HepG2 (cell line): ENCODE data around the gene METTL22. TPM values are rescaled to one million over a fixed set of nuclear protein-coding genes. Genes with fewer than 3 reads are reported as not detected.

Experiments used
- AHDC1 ChIP-seq: sonication (generic); formaldehyde crosslinking; IDR thresholded peaks from 2 replicates; pipeline ENCODE4 v1.5.1; 2020; ENCODE audit warnings: mild to moderate bottlenecking, missing genetic modification reagents, borderline replicate concordance
- CSRNP2 ChIP-seq: sonication (generic); formaldehyde crosslinking; conservative IDR thresholded peaks from 2 replicates; pipeline ENCODE4 v1.8.0; 2022; ENCODE audit warnings: low read depth, missing genetic modification reagents
- ESRRA ChIP-seq: sonication (generic); formaldehyde crosslinking; IDR thresholded peaks from 2 replicates; pipeline ENCODE4 v1.5.1; 2020; ENCODE audit warnings: mild to moderate bottlenecking, low read depth, missing genetic modification reagents
- ETS1 ChIP-seq: sonication (generic); formaldehyde crosslinking; IDR thresholded peaks from 2 replicates; pipeline ENCODE4 v1.4.0; 2020; ENCODE audit warnings: missing genetic modification reagents
- FOXA3 ChIP-seq: IDR thresholded peaks from 2 replicates; pipeline ENCODE4 v1.6.1; 2016; ENCODE audit warnings: missing genetic modification reagents, missing compliant biosample characterization
- FOXO4 ChIP-seq: sonication (generic); formaldehyde crosslinking; conservative IDR thresholded peaks from 2 replicates; pipeline ENCODE4 v1.8.1; 2023; ENCODE audit warnings: missing genetic modification reagents
- HOXA5 ChIP-seq: sonication (generic); formaldehyde crosslinking; IDR thresholded peaks from 2 replicates; pipeline ENCODE4 v1.4.0; 2020; ENCODE audit warnings: missing genetic modification reagents
- MAFF ChIP-seq: IDR thresholded peaks from 2 replicates; pipeline ENCODE4 v1.6.1; 2011; ENCODE audit warnings: low read depth, low read length, improper control_type of control experiment
- MZF1 ChIP-seq: sonication (generic); formaldehyde crosslinking; IDR thresholded peaks from 2 replicates; pipeline ENCODE4 v1.8.1; 2023; ENCODE audit warnings: mild to moderate bottlenecking, missing genetic modification reagents, borderline replicate concordance
- PATZ1 ChIP-seq: sonication (generic); formaldehyde crosslinking; IDR thresholded peaks from 2 replicates; pipeline ENCODE4 v1.4.0; 2020; ENCODE audit warnings: missing genetic modification reagents
- PLSCR1 ChIP-seq: sonication (generic); formaldehyde crosslinking; IDR thresholded peaks from 2 replicates; pipeline ENCODE4 v1.5.0; 2020; ENCODE audit warnings: missing genetic modification reagents, mild to moderate bottlenecking, borderline replicate concordance
- SP1 ChIP-seq, 2 experiments: fragments of 450-650 bp in 1 of 2; sonication (generic) in 1 of 2; formaldehyde crosslinking in 1 of 2; IDR thresholded peaks; 2 replicates each; pipeline versions ENCODE4 v1.4.0 to v1.6.1; 2016 to 2020; ENCODE audit warnings: missing genetic modification reagents in 1 of 2
- ZBTB25 ChIP-seq: IDR thresholded peaks from 2 replicates; pipeline ENCODE4 v1.6.1; 2018; ENCODE audit warnings: missing genetic modification reagents
- ZNF251 ChIP-seq: sonication (generic); formaldehyde crosslinking; IDR thresholded peaks from 2 replicates; pipeline ENCODE4 v1.9.0; 2021; ENCODE audit warnings: mild to moderate bottlenecking, missing genetic modification reagents
- ZNF432 ChIP-seq: sonication (generic); formaldehyde crosslinking; IDR thresholded peaks from 2 replicates; pipeline ENCODE4 v1.5.0; 2020; ENCODE audit warnings: missing genetic modification reagents, mild to moderate bottlenecking, borderline replicate concordance
- polyA plus RNA-seq, 8 experiments: library from polyadenylated mRNA; depleted of rRNA in 3 of 8; stranded (reverse) in 7 of 8; unstranded in 1 of 8; fragments of >200 nt; fragmentation: Illumina TruSeq in 4 of 8; extraction: Trizol in 4 of 8; gene quantifications; 2 replicates each; pipeline versions ENCODE4 v1.2.1 to v1.2.3, GENCODE V29; 2011 to 2016; ENCODE audit warnings: low read depth in 4 of 8, missing spikeins in 1 of 8, mixed read lengths in 1 of 8; ENCODE audit not compliant: insufficient read depth in 1 of 8
- total RNA-seq, 5 experiments: library from RNA; depleted of rRNA; stranded (reverse); fragments of >200 nt; fragmentation: Illumina TruSeq; extraction: Trizol; gene quantifications; 2 replicates each; pipeline ENCODE4 v1.2.3, GENCODE V29; 2016; ENCODE audit warnings: low read depth in 1 of 5

METTL22 gene
- total and polyA plus RNA-seq, 2 of the 13 experiments (the other 11 are each of a cell fraction or from before 2014, with no cell fraction given): 36.2 to 94.8 TPM

GRCh38 chr16:8660841-8661301 lies 39.4 kb downstream of the METTL22 start (continued):
- no peak for TF ChIP-seq ETS1 (CRISPR knock-in tag)
- TF ChIP-seq FOXA3 (CRISPR knock-in tag): peak; percentile 19; the same call in 1 of the 2 replicates
- TF ChIP-seq AHDC1 (CRISPR knock-in tag): no peak
- TF ChIP-seq PLSCR1: no peak
- TF ChIP-seq MZF1 (CRISPR knock-in tag): no peak
- TF ChIP-seq CSRNP2 (CRISPR knock-in tag): no peak
- TF ChIP-seq ESRRA (CRISPR knock-in tag): 0 out of 2 replicates have a peak, but pooled peaks have one; percentile 19
- TF ChIP-seq PATZ1 (CRISPR knock-in tag): no peak
- no peak for TF ChIP-seq FOXO4
- TF ChIP-seq MAFF: no peak
- no peak for TF ChIP-seq HOXA5 (CRISPR knock-in tag)
- TF ChIP-seq ZNF251: no peak
- TF ChIP-seq SP1 (IDR thresholded peaks at IDR 0.05): no peak
- 0 out of 2 replicates have a peak, but pooled peaks have one; percentile 32 for TF ChIP-seq SP1 (CRISPR knock-in tag; IDR thresholded peaks at IDR 0.05)
- no peak for TF ChIP-seq ZBTB25 (CRISPR knock-in tag)
- TF ChIP-seq ZNF432 (CRISPR knock-in tag): no peak
